ENCODE results near the gene ZBTB17.

DNA sequence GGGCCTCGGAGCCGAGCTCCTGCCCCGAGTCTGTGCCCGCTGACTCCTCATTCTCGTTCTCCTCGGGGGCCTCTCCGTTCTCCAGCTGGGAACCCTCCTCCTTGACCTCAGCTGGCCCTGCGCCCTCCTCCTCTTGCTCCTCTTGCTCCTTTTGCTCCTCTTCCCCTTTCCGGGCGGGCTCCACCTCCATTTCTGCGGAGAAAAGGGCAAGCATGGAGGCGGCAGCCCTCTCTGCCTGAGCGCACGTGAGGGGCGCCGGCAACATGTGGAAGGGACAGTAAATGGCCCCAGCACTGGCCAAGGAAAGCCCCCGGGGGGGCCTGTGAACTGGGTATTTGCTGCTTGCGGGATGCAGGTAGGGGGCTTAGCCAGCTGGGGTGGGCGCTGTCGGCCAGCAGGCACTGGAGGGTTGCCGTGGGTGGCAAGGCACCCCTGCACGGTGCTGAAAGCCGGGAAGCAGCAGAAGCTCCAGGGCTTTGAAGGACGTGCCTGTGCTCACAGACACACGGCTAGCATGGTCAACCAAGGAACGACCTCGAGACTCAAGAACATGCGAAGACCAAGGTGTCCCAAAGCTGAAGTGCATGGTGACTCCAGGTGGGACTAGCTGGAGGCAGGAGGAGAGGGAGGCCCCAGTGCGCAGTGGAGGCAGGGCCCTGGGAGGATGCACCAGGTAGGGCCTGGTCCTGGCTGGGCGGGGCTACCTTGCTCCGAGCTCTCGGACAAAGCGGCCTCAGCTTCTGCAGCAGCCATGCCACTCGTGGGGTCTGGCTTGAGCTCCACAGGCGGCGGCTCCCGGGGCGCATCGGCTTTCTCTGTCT is 30.7 kb downstream of the ZBTB17 start:
- TF ChIP-seq, protein P1, sequence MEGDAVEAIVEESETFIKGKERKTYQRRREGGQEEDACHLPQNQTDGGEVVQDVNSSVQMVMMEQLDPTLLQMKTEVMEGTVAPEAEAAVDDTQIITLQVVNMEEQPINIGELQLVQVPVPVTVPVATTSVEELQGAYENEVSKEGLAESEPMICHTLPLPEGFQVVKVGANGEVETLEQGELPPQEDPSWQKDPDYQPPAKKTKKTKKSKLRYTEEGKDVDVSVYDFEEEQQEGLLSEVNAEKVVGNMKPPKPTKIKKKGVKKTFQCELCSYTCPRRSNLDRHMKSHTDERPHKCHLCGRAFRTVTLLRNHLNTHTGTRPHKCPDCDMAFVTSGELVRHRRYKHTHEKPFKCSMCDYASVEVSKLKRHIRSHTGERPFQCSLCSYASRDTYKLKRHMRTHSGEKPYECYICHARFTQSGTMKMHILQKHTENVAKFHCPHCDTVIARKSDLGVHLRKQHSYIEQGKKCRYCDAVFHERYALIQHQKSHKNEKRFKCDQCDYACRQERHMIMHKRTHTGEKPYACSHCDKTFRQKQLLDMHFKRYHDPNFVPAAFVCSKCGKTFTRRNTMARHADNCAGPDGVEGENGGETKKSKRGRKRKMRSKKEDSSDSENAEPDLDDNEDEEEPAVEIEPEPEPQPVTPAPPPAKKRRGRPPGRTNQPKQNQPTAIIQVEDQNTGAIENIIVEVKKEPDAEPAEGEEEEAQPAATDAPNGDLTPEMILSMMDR (IDR thresholded peaks at IDR 0.05) = no peak
- TF ChIP-seq POLR2A (IDR thresholded peaks at IDR 0.05) = no peak
- no peak for TF ChIP-seq POLR2AphosphoS5 (IDR thresholded peaks at IDR 0.05)
- no peak for TF ChIP-seq EP300 (IDR thresholded peaks at IDR 0.05)

Data from sigmoid colon (tissue), 4 donors.